COLO829 (cell line): ENCODE measurements around the gene MRPL14.
A peak's percentile ranks its signal among the peaks of the same experiment; 100 is the strongest.
"Not testable (repeated sequence)": the region's sequence is repeated elsewhere in the genome, so short reads cannot be mapped to it uniquely, and the experiment has no call there.

Experiments
- DNase-seq: peaks from one replicate; pipeline ENCODE4 v3.0.0; 2012; ENCODE audit warnings: low spot score

Gene MRPL14

GRCh38 chr6:44149369-44150012 is 22.2 kb upstream of the MRPL14 start:
- no peak for DNase-seq

- no peak for DNase-seq
These were observed 21.1 kb upstream of the MRPL14 start for GRCh38 chr6:44148306-44148705.

- no peak for DNase-seq
These were observed 20.0 kb upstream of the MRPL14 start for GRCh38 chr6:44147256-44147655.

- no peak for DNase-seq
These were observed 19.4 kb upstream of the MRPL14 start for GRCh38 chr6:44146685-44147084.

GRCh38 chr6:44145839-44146238 is 18.6 kb upstream of the MRPL14 start:
- no peak for DNase-seq

GRCh38 chr6:44144536-44144935 is 17.3 kb upstream of the MRPL14 start:
- DNase-seq: not testable (repeated sequence)

- DNase-seq: no peak
These were observed 16.5 kb upstream of the MRPL14 start for GRCh38 chr6:44143731-44144130.

GRCh38 chr6:44142835-44143234 is 15.6 kb upstream of the MRPL14 start:
- no peak for DNase-seq

GRCh38 chr6:44139351-44139743 is 12.1 kb upstream of the MRPL14 start:
- no peak for DNase-seq

GRCh38 chr6:44138717-44139350 is 11.6 kb upstream of the MRPL14 start:
- no peak for DNase-seq

- DNase-seq: no peak
These were observed 8.6 kb upstream of the MRPL14 start for GRCh38 chr6:44135875-44136274.

- no peak for DNase-seq
These were observed 8.0 kb upstream of the MRPL14 start for GRCh38 chr6:44135173-44135758.

GRCh38 chr6:44133981-44134711 is 6.9 kb upstream of the MRPL14 start:
- no peak for DNase-seq

- DNase-seq: peak; percentile 61
These were observed 6.0 kb upstream of the MRPL14 start for GRCh38 chr6:44133003-44133931.

- no peak for DNase-seq
These were observed 5.2 kb upstream of the MRPL14 start for GRCh38 chr6:44132476-44132875.

GRCh38 chr6:44131892-44132291 is 4.6 kb upstream of the MRPL14 start:
- DNase-seq: no peak

GRCh38 chr6:44129841-44130322 is 2.6 kb upstream of the MRPL14 start:
- no peak for DNase-seq

- peak; percentile 67 for DNase-seq
These were observed 1.0 kb upstream of the MRPL14 start for GRCh38 chr6:44128020-44128917.

GRCh38 chr6:44126320-44127149 is 717 bp downstream of the MRPL14 start:
- peak; percentile 72 for DNase-seq

- DNase-seq: no peak
These were observed 3.7 kb downstream of the MRPL14 start for GRCh38 chr6:44123544-44123943.
